Umbilical cord (tissue), 2 donors: ENCODE data around the gene NR2E1. TPM values are rescaled to one million over a fixed set of nuclear protein-coding genes. Genes with fewer than 3 reads are reported as not detected.

ENCODE experiments used
- DNase-seq: peaks from one replicate; pipeline ENCODE4 v3.0.0-alpha.2; 2015; ENCODE audit warnings: low spot score
- total RNA-seq: library from RNA; depleted of rRNA; stranded (reverse); fragments of >200 nt; gene quantifications from one replicate; pipeline ENCODE4 v1.2.3, GENCODE V29; 2014; ENCODE audit warnings: low replicate concordance; ENCODE audit not compliant: insufficient read depth

The NR2E1 gene
- total RNA-seq, result 0.48 TPM

DNA sequence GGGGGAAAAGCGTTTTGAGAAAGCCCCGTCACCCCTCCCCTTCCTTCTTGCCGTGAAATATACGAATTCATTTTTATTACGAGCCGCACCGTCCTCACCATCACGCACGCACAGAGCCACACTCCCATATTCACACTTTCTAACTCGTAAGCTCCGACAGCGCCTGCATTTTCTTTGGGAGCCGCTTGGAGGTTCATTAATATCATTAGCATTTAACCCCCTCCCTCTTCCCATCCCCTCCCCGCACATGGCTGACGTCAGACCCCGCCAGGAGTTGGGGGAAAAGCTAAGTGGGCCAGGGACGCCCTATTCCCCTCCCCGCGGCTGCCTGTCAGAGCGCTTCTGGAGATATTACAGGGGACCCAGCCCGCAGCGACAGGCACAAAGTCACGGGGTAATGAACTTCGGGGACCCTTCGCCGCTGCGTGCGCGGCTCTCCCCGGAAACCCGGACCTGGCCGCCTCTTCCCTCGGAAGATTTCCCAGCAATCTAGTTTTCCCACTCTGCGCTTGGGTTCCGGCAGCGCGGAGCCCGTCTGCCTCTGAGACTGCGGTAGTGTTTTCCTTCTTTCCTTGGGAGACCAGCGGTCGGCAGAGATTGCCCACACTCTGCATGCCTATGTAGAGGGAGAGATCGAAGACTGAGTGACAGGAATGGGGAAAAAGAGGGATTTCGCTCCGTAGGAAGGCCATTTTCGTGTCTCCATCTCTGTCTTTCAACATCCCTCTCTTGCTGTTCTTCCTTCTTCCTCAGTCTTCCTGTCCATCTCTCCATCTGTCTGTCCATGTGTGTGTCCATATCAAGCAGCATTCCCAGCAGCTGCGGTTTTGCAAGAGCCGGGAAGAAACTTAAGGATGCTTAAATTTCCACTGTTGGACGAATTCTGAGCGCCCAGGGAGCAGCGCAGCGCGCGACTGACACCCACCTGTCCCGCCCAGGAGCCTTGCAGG is at the start of gene NR2E1:
TSS of gene NR2E1 (plus strand) at position 309 of the 950 bp plus-strand sequence. CDS start 744 bp downstream, outside the sequence.
- DNase-seq, result no peak

DNA sequence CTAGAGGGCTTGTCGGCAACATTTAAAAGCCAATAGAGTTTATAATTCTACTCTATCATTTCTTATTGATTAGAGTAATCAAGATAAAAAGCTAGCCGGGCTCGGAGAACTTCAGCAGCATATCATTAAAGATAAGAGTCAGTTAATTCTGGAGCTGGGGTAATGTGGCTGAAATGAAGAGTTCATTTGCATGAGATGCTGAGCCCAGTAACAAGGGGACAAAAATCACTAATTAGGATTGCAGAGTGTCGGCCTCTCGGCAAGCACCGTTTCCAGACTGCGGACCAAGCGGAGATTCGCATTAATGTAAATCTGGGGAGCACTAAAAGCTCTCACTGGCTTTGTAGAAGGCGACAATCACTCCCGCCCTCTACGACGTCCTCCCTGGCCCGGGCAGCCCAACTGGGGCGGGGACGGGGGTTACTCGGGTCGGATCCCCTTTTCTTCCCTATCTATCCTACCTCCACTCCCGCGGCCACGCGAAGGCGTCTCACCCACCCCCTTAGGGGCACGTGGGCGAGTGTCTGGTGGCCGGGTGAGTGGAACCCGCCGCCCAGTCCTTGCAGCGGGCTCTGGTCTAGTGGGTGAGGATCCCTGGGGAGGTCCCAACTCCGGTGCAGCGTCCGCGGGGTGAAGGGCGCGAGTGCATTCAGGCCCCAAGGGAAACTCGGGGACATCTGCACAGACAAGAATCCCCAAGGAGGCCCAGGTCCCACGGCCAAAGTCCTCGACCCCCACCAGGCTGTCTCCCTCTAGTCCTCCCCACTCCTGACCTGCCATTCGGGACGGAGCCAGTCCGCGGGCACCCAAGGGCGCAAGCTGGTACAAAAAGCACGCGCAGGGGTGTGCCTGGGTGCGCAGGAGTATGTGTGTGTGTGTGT is 49.0 kb upstream of the NR2E1 start:
- no peak for DNase-seq

DNA sequence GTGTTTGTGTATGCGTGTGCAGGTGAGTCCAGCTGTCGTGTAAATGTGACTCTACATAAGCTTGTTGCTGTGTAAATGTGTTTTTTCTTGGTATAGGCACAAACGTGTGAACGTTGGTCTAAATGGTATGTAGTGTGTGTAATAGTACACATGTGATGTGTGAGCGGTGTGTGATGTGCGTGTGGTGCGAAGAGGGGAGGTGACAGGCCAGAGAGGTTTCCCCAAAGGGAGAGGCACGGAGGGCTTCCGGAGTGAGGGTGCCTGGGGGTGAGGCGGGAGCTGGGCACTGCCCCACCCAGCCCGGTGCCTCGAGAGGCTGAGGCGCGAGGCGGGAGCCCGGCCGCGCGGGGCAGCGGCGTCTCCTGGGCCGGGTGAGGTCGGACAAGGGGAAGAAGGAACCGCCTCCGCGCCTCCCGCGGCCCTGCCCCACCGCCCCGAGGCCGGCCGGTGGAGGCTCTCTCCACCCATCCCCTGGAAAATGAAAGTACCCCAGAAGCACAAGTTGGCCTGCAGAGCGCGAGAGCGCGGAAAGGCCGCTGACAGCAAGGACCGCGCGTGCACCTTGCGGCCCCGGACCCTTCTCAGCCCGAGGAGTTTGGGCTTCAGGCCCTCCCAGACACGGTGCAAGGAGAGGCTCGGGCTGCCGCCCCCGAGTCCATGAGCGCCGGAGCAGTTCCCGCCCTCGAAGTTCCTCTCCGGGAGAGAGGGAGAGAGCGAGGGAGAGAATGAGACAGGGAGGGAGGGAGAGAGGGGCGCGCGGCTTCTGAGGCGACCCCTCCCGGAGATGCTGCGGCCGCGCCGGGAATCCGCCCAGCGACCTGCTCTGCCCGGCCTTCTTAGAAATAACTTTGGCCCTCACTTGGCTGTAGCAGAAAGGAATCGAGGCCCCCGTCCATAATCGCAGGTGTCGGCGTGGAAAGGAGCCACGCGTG is 48.1 kb upstream of the NR2E1 start:
- peak; percentile 14 for DNase-seq

DNA sequence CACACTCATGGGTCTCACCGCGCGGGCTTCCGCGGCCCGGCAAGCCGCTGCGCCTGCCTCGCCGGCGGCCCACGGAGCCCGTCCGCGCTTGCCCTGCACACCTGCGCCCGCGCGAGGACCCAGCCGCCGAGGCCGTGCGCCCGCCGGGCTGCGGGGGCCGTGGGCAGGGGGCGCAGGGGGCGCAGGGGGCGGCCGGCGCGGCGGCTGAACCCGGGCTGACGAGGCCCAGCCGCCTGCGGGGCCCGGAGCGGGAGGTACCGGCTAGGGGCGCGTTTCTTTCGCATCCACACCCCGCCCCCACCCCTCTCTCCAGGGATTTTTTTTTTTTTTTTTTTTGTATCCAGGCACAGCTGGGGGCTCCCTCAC is 47.5 kb upstream of the NR2E1 start:
- no peak for DNase-seq

DNA sequence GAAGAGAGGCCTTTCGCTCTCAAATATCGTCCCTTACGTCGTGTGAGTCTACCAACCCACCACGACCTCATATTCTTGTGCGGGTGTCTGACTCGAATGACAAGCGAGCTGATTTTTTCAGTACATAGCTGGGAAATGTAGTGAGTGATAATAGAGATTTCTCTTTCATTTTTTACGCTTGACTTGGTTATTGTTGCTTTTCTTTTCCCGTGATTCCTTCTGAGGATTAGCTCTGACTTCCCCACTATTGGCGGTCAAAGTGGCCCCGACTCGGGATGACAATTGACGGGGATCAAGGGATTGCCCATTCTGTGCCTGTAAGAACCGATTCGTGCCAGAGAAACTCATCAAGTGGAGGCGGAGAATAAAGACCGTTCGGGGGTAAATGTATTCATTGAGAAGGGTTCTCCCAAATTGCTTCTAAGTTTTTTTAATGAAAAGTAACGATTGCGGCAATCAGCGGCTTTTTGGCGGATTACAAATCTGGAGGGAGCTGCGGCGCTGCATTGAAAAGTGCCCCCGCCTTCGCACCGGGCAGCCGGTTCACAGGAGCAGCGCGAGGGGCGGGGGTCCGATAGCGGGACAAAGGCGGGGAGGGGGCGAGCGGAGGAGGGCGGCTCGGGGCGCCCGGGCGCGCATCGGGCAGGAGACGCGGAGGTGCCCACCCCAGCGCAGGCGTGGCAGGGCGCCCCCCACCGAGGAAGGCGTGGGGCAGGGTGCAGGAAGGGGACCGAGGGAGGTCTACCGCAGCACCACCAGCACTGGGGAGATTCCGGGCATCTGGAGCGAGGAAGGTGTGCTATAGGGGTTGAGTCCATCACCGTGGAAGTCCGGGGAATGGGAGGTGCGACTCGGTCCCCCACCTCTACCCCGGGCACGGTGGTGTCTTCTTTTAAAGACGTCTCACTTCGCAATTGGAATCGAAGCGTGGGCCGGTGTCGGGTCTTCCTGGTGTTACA is 46.7 kb upstream of the NR2E1 start:
- peak; percentile 20 for DNase-seq

DNA sequence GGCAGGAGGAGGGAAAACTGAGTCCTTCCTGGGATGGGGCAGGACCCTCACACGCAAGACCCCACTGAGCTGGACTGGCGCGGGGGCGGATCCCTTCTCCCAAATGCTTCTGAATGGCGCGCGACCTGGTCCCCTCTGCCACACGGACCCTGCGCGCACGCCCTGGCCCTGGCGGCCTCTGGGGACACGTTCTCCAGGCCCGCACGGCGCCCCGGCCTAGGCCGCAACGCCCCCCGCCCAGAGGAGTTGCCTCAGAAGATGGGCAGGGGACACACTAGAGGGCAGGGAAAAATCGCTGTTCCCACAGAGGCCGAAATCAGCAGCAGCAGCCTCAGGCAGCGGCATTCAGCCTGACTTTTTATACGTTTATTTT is 46.1 kb upstream of the NR2E1 start:
- no peak for DNase-seq

DNA sequence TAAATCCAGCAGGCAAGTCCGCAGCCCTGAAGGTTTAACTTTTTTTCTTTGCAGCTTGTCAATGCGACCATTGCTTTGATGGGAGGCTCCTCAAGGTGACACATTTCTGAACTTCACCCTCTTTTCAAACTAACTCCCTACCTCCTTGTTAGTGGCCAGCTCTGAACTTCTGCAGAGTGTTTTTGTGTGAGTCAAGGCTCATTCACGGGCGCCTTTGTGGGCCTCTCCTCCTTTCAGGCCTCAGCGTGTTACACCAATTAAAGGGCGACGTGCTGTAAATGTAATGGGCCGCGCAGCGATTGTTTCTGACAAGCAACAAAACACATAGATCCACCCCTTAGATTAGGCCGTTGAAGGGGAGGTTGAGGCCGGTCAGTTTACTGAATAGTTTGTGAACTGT is 45.5 kb upstream of the NR2E1 start:
- DNase-seq, result no peak

DNA sequence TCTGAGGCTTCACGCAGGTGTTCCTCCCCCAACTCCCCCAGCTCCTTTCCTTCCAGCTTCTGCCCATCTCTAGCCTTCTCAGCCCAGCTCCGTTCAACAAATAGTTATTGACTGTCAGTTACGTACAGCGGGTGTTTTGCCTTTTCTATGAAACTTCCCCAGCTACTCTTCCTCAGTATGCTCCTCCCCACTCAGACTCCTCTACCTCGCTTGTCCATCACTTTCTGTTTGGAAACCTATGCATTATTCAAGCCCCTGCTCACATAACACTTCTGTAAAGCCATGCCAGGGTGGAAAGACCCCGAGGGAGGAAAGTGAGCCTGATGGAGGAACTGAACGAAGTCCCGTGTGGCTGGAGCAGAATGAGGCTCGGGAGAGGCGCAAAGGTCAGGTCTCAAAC is 44.2 kb upstream of the NR2E1 start:
- DNase-seq, result no peak

DNA sequence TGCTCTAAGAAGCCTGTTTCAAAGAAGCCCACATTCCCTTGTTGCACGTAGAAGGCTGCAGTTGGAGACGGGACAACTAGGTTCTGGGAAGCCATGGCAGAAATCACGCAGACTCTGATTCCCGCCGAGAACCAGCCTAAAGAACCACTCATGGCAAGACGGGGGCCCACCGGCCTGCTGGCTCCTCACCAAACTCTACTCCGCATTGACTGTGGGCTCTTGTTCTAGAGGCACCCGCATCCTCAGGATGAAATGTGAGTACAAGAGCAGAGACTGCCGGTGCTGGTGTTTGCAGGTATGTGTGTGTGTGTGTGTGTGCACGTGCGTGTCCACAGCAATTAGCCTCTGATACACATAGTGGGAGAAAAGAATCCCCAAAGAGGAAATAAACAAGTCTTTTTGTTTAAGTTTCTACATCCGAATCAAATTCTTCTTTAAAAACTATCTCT is 42.3 kb upstream of the NR2E1 start:
- no peak for DNase-seq

DNA sequence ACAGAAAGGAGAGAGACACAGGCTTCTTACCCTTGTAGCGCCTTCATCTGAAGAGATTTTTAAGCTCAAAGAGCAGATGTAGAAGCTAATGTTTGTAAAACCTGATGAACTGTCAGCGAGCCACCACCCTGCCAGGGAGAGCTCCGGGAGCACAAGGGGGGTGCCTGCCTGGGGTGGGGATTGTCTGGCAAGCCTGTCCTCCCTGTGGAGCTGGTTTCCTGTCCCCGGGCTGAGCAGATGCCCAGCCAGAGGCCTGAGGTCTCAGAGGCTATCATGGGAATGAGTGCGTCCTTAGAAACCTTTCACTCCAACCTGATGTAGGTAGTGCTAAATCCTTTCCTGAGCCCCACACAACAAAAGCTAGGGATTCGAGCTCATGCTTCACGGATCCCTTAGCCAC is 41.9 kb upstream of the NR2E1 start:
- DNase-seq, result no peak

DNA sequence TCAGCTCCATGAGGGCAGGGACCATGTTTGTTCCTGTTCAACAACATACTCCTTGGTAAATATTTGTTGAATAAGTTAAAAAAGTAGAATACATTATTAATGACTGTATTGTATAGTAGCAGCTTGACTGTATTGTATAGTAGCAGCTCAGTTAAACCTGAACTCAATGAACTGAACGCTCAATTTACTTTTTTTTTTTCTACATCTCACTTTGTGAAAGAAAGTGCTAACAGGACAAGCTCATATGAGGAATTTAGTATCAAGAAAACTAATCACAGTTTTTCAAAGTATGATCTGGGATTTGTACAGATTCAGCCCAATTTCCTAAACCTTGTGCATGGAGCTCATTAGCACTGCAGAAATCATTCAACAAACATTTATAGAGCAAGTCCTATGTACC is 38.8 kb upstream of the NR2E1 start:
- DNase-seq, result no peak

DNA sequence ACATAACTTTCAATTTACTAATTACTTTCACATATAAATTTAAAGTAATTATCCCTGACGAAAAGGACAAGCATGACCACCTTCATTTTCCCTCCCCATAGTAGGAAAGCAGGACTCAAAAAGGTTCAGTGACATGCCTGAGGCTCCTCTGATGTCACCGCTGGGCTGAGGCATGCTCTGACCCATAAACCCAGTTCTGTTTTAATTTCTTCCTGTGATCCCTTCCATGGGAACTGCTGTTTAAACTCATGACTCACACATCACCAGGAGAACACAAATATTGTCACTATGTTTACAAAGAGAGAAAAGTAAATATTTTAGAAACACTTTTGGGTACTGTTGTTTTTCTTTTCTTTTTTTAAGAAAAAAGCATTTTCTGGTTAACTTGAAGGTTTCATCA is 38.0 kb upstream of the NR2E1 start:
- DNase-seq, result peak; percentile 49

DNA sequence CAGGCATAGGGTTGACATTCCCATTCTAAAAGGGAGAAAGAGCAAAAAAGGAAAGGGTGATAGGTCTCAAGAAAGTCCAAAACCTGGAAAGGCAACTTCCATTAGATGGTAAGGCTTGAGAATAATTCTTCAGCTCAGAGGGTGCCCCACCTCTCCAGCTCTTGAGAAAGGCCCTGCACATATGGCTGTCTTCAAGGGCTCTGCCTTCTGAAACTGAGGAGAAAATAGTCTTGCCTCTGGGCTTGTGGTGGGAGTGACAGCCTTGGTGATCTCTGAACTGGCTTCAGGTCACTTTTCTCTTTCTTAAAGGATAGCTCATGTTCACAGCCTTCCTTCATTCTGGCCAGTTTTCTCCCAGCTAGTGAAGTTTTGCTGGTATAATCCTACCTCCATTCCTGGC is 35.6 kb upstream of the NR2E1 start:
- DNase-seq, result no peak

DNA sequence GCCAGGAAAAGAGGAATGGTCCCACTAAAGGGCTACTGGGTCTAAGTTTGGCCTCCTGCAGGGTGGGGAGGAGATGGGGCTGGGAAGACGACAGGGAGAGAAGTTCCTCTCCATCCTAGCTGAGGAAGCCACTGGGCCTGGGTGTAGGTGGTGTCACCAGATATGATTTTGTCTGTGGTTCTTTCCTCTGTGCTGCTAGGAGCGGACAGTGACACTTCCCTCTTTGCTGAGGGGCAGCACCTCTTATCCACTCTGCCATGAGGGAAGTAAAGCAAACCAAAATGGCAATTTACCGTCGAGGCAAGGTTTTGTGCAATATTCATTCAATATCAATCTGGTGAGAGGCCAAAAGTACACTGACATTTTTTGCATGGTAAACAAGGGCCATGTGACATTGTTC is 33.0 kb upstream of the NR2E1 start:
- no peak for DNase-seq

DNA sequence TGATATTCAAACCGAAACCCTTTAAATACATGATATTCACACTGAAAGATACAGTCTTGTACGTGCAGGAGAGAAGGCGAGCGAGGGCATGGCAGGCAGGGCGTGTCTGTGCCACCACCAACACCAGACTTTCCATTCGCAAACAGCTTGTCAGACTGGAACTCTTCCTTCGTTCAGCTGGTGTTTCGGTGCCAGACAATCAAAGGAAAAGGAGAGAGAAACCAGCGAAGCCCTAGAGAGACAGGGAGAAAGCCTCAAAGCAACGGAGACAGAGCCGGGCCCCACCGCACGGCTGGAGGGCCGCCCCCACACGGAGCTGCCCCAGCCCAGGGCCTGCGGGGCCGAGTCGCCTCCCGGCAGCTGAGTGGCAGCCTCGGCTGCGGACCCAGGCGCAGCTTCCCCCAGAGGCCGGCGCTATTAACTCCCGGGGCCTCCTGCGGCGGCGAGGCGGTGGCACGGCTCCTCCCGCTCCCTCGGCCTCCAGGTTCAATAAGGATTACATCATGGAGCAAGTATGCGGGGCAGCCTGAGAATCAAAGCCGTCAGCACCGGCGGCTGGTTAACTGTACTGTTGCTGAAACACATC is 32.1 kb upstream of the NR2E1 start:
- peak; percentile 89 for DNase-seq

DNA sequence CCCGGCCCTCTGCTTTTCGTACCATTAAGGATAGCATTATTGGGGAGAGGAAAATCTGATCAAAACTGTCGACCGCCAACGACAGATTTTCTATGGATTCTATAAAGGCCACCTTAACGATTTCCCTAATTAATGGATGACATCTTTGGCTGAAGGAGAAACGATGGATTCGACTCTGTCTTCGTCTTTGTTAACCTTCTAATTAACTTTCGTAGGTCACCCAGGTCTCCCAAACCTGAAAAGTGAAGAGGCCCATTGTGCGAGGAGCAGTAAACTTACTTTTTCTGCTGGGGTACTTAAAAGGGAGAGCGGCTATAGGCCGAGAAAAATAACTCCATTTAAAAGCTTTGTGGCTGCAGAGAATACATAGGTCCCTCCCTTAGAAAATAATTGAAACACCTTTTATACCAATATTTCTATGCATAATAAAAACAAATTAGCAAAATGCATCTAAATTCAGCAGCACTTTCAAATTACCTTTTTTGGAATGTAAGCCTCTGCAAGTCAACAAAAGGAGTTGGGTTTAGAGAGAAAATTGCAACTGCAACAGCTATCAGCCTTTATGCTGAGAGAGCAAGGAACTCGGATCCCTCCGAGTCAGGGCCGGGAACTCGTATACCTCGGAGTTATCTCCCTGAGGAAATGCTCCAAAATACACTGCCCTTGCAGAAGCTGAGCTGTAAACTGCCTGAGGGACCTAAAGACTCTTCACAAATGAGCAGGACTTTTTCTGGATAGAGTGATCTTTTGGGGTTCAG is 31.4 kb upstream of the NR2E1 start:
- DNase-seq, result peak; percentile 31

DNA sequence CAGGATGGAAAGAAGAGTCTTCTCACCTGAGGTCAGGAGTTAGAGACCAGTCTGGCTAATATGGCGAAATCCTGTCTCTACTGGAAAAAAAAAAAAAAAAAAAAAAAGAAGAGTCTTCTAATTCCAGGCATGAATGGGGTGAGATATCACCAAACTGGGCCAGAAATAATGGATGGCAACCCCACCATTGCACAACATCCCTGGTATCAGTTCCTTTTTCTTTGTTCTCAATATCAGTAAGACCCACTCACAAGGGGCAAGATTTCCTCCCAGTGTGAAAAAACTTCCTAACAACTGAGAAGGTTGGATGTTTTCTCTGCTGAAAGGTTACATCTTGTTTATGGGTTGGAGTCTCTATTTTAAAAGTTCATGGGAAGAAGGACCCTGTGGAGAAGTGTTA is 23.6 kb upstream of the NR2E1 start:
- no peak for DNase-seq

DNA sequence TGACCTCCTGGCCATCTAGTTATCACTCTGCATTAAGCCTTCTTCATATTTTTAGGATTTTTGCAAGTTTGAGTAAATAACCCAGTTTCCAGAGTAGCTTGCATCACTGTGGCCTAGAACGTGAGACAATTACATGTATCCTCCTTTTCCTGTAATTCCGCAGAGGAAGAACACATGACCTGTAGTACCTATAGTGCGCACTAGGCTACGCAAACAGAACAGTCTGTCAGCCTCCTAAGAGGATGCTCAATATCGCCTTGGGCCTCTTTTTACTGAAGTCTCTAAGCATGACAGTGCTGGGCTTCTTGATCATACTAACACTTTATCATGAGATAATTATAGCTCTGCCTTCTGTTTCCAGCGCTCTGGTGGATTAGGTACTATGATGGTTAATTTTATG is 20.2 kb upstream of the NR2E1 start:
- DNase-seq, result no peak

DNA sequence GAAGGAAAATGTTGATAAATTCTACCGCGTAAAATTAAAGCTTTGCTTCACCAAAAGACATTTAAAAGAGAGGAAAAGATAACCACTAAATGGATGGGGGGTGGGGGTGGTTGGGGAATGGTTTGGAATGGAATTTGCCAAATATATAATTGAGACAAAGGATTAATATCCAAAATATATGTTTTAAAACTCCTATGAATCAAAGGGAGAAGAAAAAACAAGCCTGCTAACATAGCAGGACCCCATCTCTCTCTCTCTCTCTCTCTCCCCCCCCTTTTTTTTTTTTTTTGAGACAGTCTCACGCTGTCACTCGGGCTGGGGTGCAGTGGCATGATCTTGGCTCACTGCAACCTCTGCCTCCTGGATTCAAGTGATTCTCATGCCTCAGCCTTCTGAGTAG is 13.4 kb upstream of the NR2E1 start:
- no peak for DNase-seq
